Endodermal cell (in vitro differentiated cells): ENCODE measurements around the gene VPS41. TPM values are rescaled to one million over a fixed set of nuclear protein-coding genes. Genes with fewer than 3 reads are reported as not detected.

ENCODE experiments used
- DNase-seq: peaks from one replicate; pipeline ENCODE4 v3.0.0-alpha.2; 2017
- H3K27ac ChIP-seq: 2 replicates; pipeline ENCODE4 v1.5.1; 2013; ENCODE audit warnings: mild to moderate bottlenecking, low read depth, low read length, moderate library complexity
- H3K27me3 ChIP-seq: 2 replicates; pipeline ENCODE4 v1.6.1; 2013; ENCODE audit warnings: mild to moderate bottlenecking, low read length, moderate library complexity; ENCODE audit not compliant: insufficient read depth, control insufficient read depth, poor library complexity, severe bottlenecking
- H3K36me3 ChIP-seq: 2 replicates; pipeline ENCODE4 v1.7.0; 2013; ENCODE audit warnings: mild to moderate bottlenecking, low read length, moderate library complexity; ENCODE audit not compliant: control insufficient read depth, insufficient read depth
- H3K4me1 ChIP-seq: one replicate; pipeline ENCODE4 v1.7.0; 2013; ENCODE audit warnings: low read length; ENCODE audit not compliant: control insufficient read depth, insufficient read depth
- H3K4me3 ChIP-seq: 2 replicates; pipeline ENCODE4 v1.5.1; 2013; ENCODE audit warnings: mild to moderate bottlenecking, low read length, moderate library complexity
- H3K9ac ChIP-seq: 2 replicates; pipeline ENCODE4 v1.6.1; 2013; ENCODE audit warnings: mild to moderate bottlenecking, low read length, moderate library complexity; ENCODE audit not compliant: poor library complexity, severe bottlenecking; ENCODE audit errors: extremely low read depth
- H3K9me3 ChIP-seq: 2 replicates; pipeline ENCODE4 v1.6.1; 2013; ENCODE audit warnings: mild to moderate bottlenecking, low read length, moderate library complexity; ENCODE audit not compliant: control insufficient read depth
- H3K27ac Mint-ChIP-seq: 2 replicates; pipeline ENCODE4 v1.8.0; 2020; ENCODE audit warnings: mixed read lengths
- H3K27me3 Mint-ChIP-seq: 2 replicates; pipeline ENCODE4 v1.8.0; 2021; ENCODE audit warnings: mild to moderate bottlenecking, mixed read lengths; ENCODE audit not compliant: insufficient read depth
- H3K36me3 Mint-ChIP-seq: 2 replicates; pipeline ENCODE4 v1.8.0; 2020; ENCODE audit warnings: low read depth, mixed read lengths
- H3K4me1 Mint-ChIP-seq: 2 replicates; pipeline ENCODE4 v1.8.0; 2020; ENCODE audit warnings: mixed read lengths
- H3K4me3 Mint-ChIP-seq: 2 replicates; pipeline ENCODE4 v1.8.0; 2020; ENCODE audit warnings: mild to moderate bottlenecking, moderate library complexity, mixed read lengths
- H3K9me3 Mint-ChIP-seq: 2 replicates; pipeline ENCODE4 v1.8.0; 2020; ENCODE audit warnings: mild to moderate bottlenecking, mixed read lengths
- CTCF ChIP-seq: fragments of 200-600 bp; sonication (generic); conservative IDR thresholded peaks from 2 replicates; pipeline ENCODE4 v1.5.0; 2021; ENCODE audit warnings: antibody characterized with exemption, mild to moderate bottlenecking
- WGBS, 2 experiments: methylation state at CpG; one replicate each; pipeline versions ENCODE4 v1.1.5 to v1.1.7; 2013; ENCODE audit warnings: missing lambda C conversion rate in 2 of 2, mixed read lengths in 1 of 2; ENCODE audit not compliant: insufficient coverage in 1 of 2, insufficient read length in 1 of 2; 5-methylcytosine and 5-hydroxymethylcytosine counted together
- total RNA-seq, 2 donors: library from RNA; stranded (reverse); fragmentation: NEBNext Ultra II Directional in 1 of 2; extraction: Animal tissue kit (Norgen Biotek cat#: 25700) in 1 of 2; gene quantifications; 2 replicates in 1 of 2; 3 replicates in 1 of 2; pipeline ENCODE4 v1.2.1, GENCODE V29; 2021

The VPS41 gene
- total RNA-seq, 2 donors from 2014 or later = 77.1 to 78.0 TPM

- Mint-ChIP-seq H3K27ac (peak overlapping the region; percentile 9), H3K4me1 (peaks cover 12% of the 10 kb centered on the region), H3K4me3 (no peak overlapping the region), H3K9me3 (no peaks in the 10 kb centered on the region), H3K27me3 (no peaks in the 10 kb centered on the region), H3K36me3 (peaks cover 5% of the 10 kb centered on the region)
- no peak overlapping the region for H3K9ac ChIP-seq
- WGBS, 2 experiments = 89% methylated on average over 3 of the region's 3 CpGs; no CpG with 5 or more reads in 1 of the 2 experiments
- no peaks in the 10 kb centered on the region for H3K36me3 ChIP-seq
- no peak for TF ChIP-seq CTCF
- no peaks in the 10 kb centered on the region for H3K27me3 ChIP-seq
- H3K9me3 ChIP-seq = no peaks in the 10 kb centered on the region
- DNase-seq = no peak
- H3K4me1 ChIP-seq = peaks cover 2% of the 10 kb centered on the region
- no peak overlapping the region for H3K27ac ChIP-seq
- H3K4me3 ChIP-seq = no peak overlapping the region
Observed at GRCh38 chr7:38825721-38826440, 83.1 kb downstream of the VPS41 start.

GRCh38 chr7:38824948-38825347 lies 84.0 kb downstream of the VPS41 start:
- Histone ChIP-seq H3K4me3 (no peak overlapping the region), H3K36me3 (no peaks in the 10 kb centered on the region), H3K27ac (no peak overlapping the region), H3K4me1 (peaks cover 2% of the 10 kb centered on the region), H3K9me3 (no peaks in the 10 kb centered on the region), H3K9ac (no peak overlapping the region), H3K27me3 (no peaks in the 10 kb centered on the region)
- Mint-ChIP-seq H3K27ac (no peak overlapping the region), H3K27me3 (no peaks in the 10 kb centered on the region), H3K36me3 (peaks cover 5% of the 10 kb centered on the region), H3K4me3 (no peak overlapping the region), H3K4me1 (peaks cover 12% of the 10 kb centered on the region), H3K9me3 (no peaks in the 10 kb centered on the region)
- no peak for TF ChIP-seq CTCF
- 96 to 100% methylated on average over 1 to 3 of the region's 3 CpGs for WGBS, 2 experiments
- no peak for DNase-seq

GRCh38 chr7:38822549-38822948 lies 86.4 kb downstream of the VPS41 start:
- Mint-ChIP-seq H3K27ac (no peak overlapping the region), H3K4me1 (peaks cover 11% of the 10 kb centered on the region), H3K36me3 (peaks cover 5% of the 10 kb centered on the region), H3K9me3 (no peaks in the 10 kb centered on the region), H3K27me3 (no peaks in the 10 kb centered on the region), H3K4me3 (no peak overlapping the region)
- H3K27ac ChIP-seq = no peak overlapping the region
- H3K36me3 ChIP-seq = peaks cover 9% of the 10 kb centered on the region
- no peaks in the 10 kb centered on the region for H3K27me3 ChIP-seq
- H3K4me1 ChIP-seq = peaks cover 2% of the 10 kb centered on the region
- no peak for DNase-seq
- no peak overlapping the region for H3K4me3 ChIP-seq
- peaks cover 9% of the 10 kb centered on the region for H3K9me3 ChIP-seq
- H3K9ac ChIP-seq = no peak overlapping the region
- WGBS, 2 experiments = 100% methylated on average over 1 of the region's 1 CpG; no CpG with 5 or more reads in 1 of the 2 experiments
- TF ChIP-seq CTCF = no peak
